Activated CD4-positive, alpha-beta memory T cell treated with anti-CD3 and anti-CD28 coated beads for 36 hours (primary cell): ENCODE data around the gene SOAT1. TPM values are rescaled to one million over a fixed set of nuclear protein-coding genes. Genes with fewer than 3 reads are reported as not detected.
"Not testable (repeated sequence)": the region's sequence is repeated elsewhere in the genome, so short reads cannot be mapped to it uniquely, and the experiment has no call there.

Source experiments
- CTCF ChIA-PET: fragments of 350-600 bp; sonication (Branson Sonifier 250); formaldehyde crosslinking; loops from one replicate; lab custom pipeline; 2021; ENCODE audit warnings: antibody characterized with exemption, inconsistent platforms; lab: Charles Lee
- POLR2A ChIA-PET: fragments of 350-600 bp; sonication (Branson Sonifier 250); formaldehyde crosslinking; loops from one replicate; lab custom pipeline; 2021; ENCODE audit warnings: antibody characterized with exemption; lab: Charles Lee
- DNase-seq: peaks from one replicate; pipeline ENCODE4 v3.0.0-alpha.2; 2020
- H3K27ac Mint-ChIP-seq: one replicate; pipeline ENCODE4 v1.8.0; 2021; ENCODE audit warnings: mixed read lengths
- H3K27me3 Mint-ChIP-seq: one replicate; pipeline ENCODE4 v1.8.0; 2021; ENCODE audit warnings: mixed read lengths
- H3K36me3 Mint-ChIP-seq: one replicate; pipeline ENCODE4 v1.8.0; 2021; ENCODE audit warnings: mixed read lengths
- H3K4me1 Mint-ChIP-seq: one replicate; pipeline ENCODE4 v1.8.0; 2021; ENCODE audit warnings: low read depth, mixed read lengths
- H3K4me3 Mint-ChIP-seq: one replicate; pipeline ENCODE4 v1.8.0; 2021; ENCODE audit warnings: mild to moderate bottlenecking, mixed read lengths
- H3K9me3 Mint-ChIP-seq: one replicate; pipeline ENCODE4 v1.8.0; 2021; ENCODE audit warnings: mixed read lengths
- intact Hi-C: fragments of 100-400 bp; cut with micrococcal nuclease; formaldehyde crosslinking; loops from one replicate; pipeline ENCODE4 v1.15.1; 2023
- total RNA-seq, 2 experiments: library from RNA; stranded (reverse); gene quantifications; one replicate each; pipeline ENCODE4 v1.2.3, GENCODE V29; 2021

Gene SOAT1
- total RNA-seq, 2 experiments from 2014 or later, result 37.8 to 42.9 TPM

- Mint-ChIP-seq H3K27me3 (no peaks in the 10 kb centered on the region), H3K4me1 (peaks cover 12% of the 10 kb centered on the region), H3K9me3 (no peaks in the 10 kb centered on the region), H3K36me3 (peaks cover 20% of the 10 kb centered on the region), H3K4me3 (no peak overlapping the region), H3K27ac (no peak overlapping the region)
- intact Hi-C loops, result no loop called here
- CTCF ChIA-PET, result no interaction called here
- DNase-seq, result no peak
- POLR2A ChIA-PET, result no interaction called here
Measured at GRCh38 chr1:179329862-179330261, 36.3 kb downstream of the SOAT1 start.

- Mint-ChIP-seq H3K27me3 (no peaks in the 10 kb centered on the region), H3K4me3 (no peak overlapping the region), H3K9me3 (no peaks in the 10 kb centered on the region), H3K27ac (no peak overlapping the region), H3K36me3 (peaks cover 19% of the 10 kb centered on the region), H3K4me1 (peaks cover 13% of the 10 kb centered on the region)
- POLR2A ChIA-PET, result no interaction called here
- DNase-seq, result no peak
- intact Hi-C loops, result no loop called here
- CTCF ChIA-PET, result no interaction called here
Measured at GRCh38 chr1:179334440-179334839, 40.8 kb downstream of the SOAT1 start.

DNA sequence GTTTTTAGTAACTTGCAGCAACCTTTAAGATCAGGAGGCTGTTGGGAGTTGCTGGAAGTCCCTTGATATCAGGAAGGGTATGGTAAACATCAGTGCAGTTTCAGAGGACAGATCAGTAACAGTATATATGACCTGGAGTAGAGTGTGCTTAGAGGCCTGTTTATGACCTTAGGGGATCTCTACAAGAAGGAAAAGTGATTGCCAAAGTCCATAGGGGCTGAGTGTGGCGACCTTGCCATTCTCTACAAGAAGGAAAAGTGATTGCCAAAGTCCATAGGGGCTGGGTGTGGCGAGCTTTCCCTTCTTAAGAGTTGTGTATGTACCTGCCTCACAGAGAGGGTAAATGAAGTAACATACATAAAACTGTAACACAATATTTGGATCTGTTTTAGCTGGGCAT lies 43.7 kb downstream of the SOAT1 start:
- Mint-ChIP-seq H3K27me3 (no peaks in the 10 kb centered on the region), H3K36me3 (peaks cover 17% of the 10 kb centered on the region), H3K9me3 (no peaks in the 10 kb centered on the region), H3K4me1 (peaks cover 9% of the 10 kb centered on the region), H3K27ac (no peak overlapping the region), H3K4me3 (no peak overlapping the region)
- CTCF ChIA-PET, result no interaction called here
- no peak for DNase-seq
- intact Hi-C loops, result no loop called here
- POLR2A ChIA-PET, result no interaction called here

GRCh38 chr1:179337942-179338560 lies 44.5 kb downstream of the SOAT1 start:
- Mint-ChIP-seq H3K4me3 (no peak overlapping the region), H3K4me1 (peaks cover 9% of the 10 kb centered on the region), H3K36me3 (peaks cover 20% of the 10 kb centered on the region), H3K27ac (no peak overlapping the region), H3K27me3 (no peaks in the 10 kb centered on the region), H3K9me3 (no peaks in the 10 kb centered on the region)
- CTCF ChIA-PET, result no interaction called here
- intact Hi-C loops, result no loop called here
- POLR2A ChIA-PET, result no interaction called here
- DNase-seq, result no peak

DNA sequence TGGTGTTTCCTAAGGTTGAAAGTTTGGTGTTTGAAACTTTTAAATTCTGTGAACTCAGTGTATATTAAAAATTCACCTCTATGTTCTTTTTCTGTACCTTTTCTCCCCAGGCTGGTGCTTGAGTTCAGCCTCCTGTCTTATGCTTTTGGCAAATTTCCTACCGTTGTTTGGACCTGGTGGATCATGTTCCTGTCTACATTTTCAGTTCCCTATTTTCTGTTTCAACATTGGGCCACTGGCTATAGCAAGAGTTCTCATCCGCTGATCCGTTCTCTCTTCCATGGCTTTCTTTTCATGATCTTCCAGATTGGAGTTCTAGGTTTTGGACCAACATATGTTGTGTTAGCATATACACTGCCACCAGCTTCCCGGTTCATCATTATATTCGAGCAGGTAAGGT lies 47.3 kb downstream of the SOAT1 start:
- ChIA-PET POLR2A (no interaction called here), CTCF (no interaction called here)
- no peak overlapping the region for H3K27ac Mint-ChIP-seq
- H3K36me3 Mint-ChIP-seq, result peaks cover 24% of the 10 kb centered on the region
- H3K4me3 Mint-ChIP-seq, result no peak overlapping the region
- intact Hi-C loops, result no loop called here
- no peaks in the 10 kb centered on the region for H3K9me3 Mint-ChIP-seq
- peaks cover 4% of the 10 kb centered on the region for H3K4me1 Mint-ChIP-seq
- no peaks in the 10 kb centered on the region for H3K27me3 Mint-ChIP-seq
- DNase-seq, result no peak

- Mint-ChIP-seq H3K4me1 (peaks cover 5% of the 10 kb centered on the region), H3K4me3 (no peak overlapping the region), H3K27me3 (no peaks in the 10 kb centered on the region), H3K9me3 (no peaks in the 10 kb centered on the region), H3K27ac (no peak overlapping the region), H3K36me3 (peaks cover 26% of the 10 kb centered on the region)
- DNase-seq, result no peak
- intact Hi-C loops, result no loop called here
- ChIA-PET POLR2A (no interaction called here), CTCF (no interaction called here)
Measured at GRCh38 chr1:179341943-179342547, 48.4 kb downstream of the SOAT1 start.

DNA sequence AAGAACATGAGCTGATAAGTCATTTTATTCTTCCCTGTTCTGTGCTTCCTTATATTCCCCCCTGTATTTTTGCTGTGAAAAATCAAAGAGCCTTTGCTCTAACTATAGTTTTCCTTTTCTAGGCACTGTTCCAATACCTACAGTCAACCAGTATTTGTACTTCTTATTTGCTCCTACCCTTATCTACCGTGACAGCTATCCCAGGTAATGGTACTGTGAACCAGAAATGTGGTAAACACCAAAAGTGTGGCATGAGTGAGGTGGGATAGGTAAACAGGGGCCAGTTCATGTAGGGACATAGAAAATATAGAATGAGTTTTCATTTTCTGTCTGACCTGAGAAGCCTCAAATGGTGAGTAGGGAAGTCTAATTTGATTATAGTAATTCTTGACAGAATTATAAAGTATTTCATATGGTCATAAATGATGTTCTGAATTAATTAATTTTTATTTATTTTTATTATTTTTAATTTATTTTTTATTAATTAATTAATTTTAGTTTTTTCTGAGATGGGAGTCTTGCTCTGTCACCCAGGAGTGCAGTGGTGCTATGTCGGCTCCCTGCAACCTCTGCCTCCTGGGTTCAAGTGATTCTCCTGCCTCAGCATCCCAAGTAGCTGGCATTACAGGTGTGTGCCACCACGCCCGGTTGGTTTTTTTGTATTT lies 49.3 kb downstream of the SOAT1 start:
- Mint-ChIP-seq H3K27ac (no peak overlapping the region), H3K27me3 (no peaks in the 10 kb centered on the region)
- CTCF ChIA-PET, result no interaction called here

DNA sequence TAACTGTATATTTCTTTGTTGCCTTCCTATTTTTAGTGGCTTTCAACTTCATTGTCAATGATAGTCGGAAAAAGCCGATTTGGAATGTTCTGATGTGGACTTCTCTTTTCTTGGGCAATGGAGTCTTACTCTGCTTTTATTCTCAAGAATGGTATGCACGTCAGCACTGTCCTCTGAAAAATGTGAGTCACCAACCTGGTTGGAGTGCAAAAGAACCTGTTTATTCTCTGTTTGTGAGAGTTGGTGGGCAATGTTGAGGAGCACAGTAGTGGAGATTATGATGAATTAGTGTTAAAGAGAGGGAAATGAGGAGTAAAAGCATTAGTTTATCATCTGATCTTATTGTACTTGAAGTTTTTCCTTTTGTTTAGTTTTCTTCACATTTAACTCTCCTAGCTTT lies 57.7 kb downstream of the SOAT1 start:
- DNase-seq, result no peak
- Mint-ChIP-seq H3K27ac (peak overlapping the region; percentile 42), H3K36me3 (peaks cover 39% of the 10 kb centered on the region), H3K4me1 (peaks cover 15% of the 10 kb centered on the region), H3K27me3 (no peaks in the 10 kb centered on the region), H3K9me3 (no peaks in the 10 kb centered on the region), H3K4me3 (no peak overlapping the region)
- CTCF ChIA-PET, result no interaction called here
- intact Hi-C loops, result loop anchor here (5.0 kb wide), 1 partner anchor 54 kb away; no protein-coding TSS in a partner anchor
- POLR2A ChIA-PET, result no interaction called here

More for the DNA sequence above, 49.3 kb downstream of the SOAT1 start:
- DNase-seq, result no peak
- Mint-ChIP-seq H3K4me3 (no peak overlapping the region), H3K4me1 (peaks cover 5% of the 10 kb centered on the region), H3K36me3 (peaks cover 26% of the 10 kb centered on the region), H3K9me3 (no peaks in the 10 kb centered on the region)
- POLR2A ChIA-PET, result no interaction called here
- intact Hi-C loops, result no loop called here

GRCh38 chr1:179352236-179352635 lies 58.6 kb downstream of the SOAT1 start:
- Mint-ChIP-seq H3K4me1 (peaks cover 15% of the 10 kb centered on the region), H3K27ac (no peak overlapping the region), H3K27me3 (no peaks in the 10 kb centered on the region), H3K36me3 (peaks cover 39% of the 10 kb centered on the region), H3K4me3 (no peak overlapping the region), H3K9me3 (no peaks in the 10 kb centered on the region)
- ChIA-PET CTCF (interaction anchor here (0.6 to 0.7 kb wide), 2 partner anchors 35 to 315 kb away, joined by 3 to 6 read pairs; no protein-coding TSS in a partner anchor), POLR2A (interaction anchor here (0.6 kb wide), 1 partner anchor 1644 kb away, joined by 3 read pairs; no protein-coding TSS in a partner anchor)
- DNase-seq, result no peak
- intact Hi-C loops, result loop anchor here (5.0 kb wide), 1 partner anchor 55 kb away; no protein-coding TSS in a partner anchor

DNA sequence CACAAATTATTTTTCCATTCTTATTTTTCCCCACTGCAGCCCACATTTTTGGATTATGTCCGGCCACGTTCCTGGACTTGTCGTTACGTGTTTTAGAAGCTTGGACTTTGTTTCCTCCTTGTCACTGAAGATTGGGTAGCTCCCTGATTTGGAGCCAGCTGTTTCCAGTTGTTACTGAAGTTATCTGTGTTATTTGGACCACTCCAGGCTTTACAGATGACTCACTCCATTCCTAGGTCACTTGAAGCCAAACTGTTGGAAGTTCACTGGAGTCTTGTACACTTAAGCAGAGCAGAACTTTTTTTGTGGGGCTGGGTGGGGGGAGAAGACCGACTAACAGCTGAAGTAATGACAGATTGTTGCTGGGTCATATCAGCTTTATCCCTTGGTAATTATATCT lies 59.9 kb downstream of the SOAT1 start:
- no peak overlapping the region for H3K4me3 Mint-ChIP-seq
- POLR2A ChIA-PET, result no interaction called here

GRCh38 chr1:179361631-179362030 lies 68.0 kb downstream of the SOAT1 start:
- H3K4me3 Mint-ChIP-seq, CTCF ChIA-PET, DNase-seq, H3K27ac Mint-ChIP-seq, intact Hi-C loops, H3K36me3 Mint-ChIP-seq, H3K4me1 Mint-ChIP-seq, H3K9me3 Mint-ChIP-seq, H3K27me3 Mint-ChIP-seq, POLR2A ChIA-PET: not testable (repeated sequence)

More for the DNA sequence above, 59.9 kb downstream of the SOAT1 start:
- H3K36me3 Mint-ChIP-seq, result peaks cover 35% of the 10 kb centered on the region
- no peak overlapping the region for H3K27ac Mint-ChIP-seq
- H3K9me3 Mint-ChIP-seq, result no peaks in the 10 kb centered on the region
- DNase-seq, result no peak
- intact Hi-C loops, result loop anchor here (5.0 kb wide), 1 partner anchor 56 kb away; no protein-coding TSS in a partner anchor
- H3K27me3 Mint-ChIP-seq, result no peaks in the 10 kb centered on the region
- CTCF ChIA-PET, result interaction anchor here (0.5 kb wide), 1 partner anchor 56 kb away, joined by 3 read pairs; no protein-coding TSS in a partner anchor
- H3K4me1 Mint-ChIP-seq, result peaks cover 14% of the 10 kb centered on the region
